ENCODE data around the gene TFDP1. TPM values are rescaled to one million over a fixed set of nuclear protein-coding genes. Genes with fewer than 3 reads are reported as not detected.

The TFDP1 gene
- total and polyA plus RNA-seq, 2 experiments from 2014 or later: 74.8 to 122 TPM

DNA sequence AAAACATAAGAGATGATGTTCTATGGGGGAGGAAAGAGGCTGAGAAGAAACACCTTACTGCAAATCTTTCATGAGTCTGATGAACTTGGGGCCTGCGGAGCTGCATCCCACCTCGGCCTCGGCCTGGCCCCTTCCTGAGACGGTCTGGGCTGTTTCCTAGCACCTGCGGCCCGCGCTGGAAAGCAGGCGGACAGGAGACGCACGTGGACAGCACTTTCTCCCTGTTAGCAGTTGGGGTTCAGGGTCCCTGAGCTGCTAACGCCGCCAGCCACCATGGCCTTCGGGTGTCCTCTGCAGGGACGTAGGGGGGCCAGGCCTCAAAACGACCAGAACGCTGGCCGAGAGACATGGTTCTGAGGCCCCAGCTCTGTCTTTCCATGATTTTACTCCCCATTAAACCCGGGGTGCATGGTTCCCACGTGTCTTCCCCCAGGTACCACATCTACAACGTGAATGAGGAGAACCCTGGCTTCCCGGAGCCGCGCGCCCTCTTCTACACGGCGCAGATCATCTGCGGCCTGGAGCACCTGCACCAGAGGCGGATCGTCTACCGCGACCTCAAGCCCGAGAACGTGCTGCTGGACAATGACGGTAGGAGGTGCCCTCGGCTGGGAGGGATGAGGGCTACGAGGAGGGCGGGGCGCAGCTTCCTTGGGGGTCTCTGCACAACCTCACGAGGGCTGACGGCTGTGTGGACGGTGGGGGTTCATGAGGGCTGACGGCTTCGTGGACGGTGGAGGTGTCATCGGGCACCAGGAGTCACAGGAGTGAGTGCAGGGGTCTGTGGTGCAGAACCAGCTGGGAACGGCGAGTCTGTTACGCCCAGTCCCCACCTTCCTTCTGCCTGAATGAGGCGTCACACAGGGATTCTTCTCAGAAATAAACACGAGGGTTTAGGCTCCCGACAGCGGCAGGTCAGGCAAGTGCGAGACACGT lies 86.8 kb downstream of the TFDP1 start:
- H3K79me2 ChIP-seq (ENCODE audit: insufficient read depth): no peaks in the 10 kb centered on the region

DNA sequence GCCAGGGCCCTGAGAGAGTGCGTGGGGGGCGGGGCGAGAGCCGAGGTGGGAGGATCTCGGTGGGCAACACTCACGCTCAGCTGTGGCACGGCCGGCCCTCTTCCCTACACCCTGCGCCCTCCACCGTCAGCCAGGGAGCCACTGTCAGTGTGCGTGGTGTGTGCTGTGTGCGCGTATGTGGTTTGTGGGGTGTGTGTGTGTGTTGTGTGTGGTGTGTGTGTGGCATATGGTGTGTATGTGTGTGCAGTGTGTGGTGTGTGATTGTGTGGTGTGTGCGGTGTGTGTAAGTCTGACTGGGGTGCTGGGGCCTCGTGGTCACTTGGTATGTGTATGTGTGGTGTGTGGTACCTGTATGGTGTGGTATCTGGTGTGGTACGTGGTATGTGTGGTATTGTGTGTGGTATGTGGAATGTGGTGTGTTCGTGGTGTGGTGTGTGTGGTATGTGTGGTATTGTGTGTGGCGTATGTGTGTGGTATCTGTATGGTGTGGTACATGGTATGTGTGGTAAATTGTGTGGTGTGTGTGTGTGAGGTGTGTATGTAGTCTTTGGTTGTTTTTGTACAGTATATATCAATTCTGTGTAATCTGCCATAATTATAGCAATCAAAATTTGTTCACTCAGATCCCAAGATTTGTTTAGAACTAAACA lies 87.6 kb downstream of the TFDP1 start:
- Histone ChIP-seq H3K79me2 (ENCODE audit: insufficient read depth) (no peaks in the 10 kb centered on the region), H3K36me3 (ENCODE audit: low read depth) (no peaks in the 10 kb centered on the region), H2AFZ (no peak overlapping the region), H3F3A (ENCODE audit: insufficient read depth) (no peaks in the 10 kb centered on the region), H3K4me2 (ENCODE audit: unreplicated experiment) (no peak overlapping the region), H3K27me3 (replicated peaks; ENCODE audit: insufficient read depth) (no peaks in the 10 kb centered on the region), H3K9me2 (ENCODE audit: insufficient read depth) (no peaks in the 10 kb centered on the region), H3K27ac (no peak overlapping the region), H4K20me1 (ENCODE audit: insufficient read depth) (no peaks in the 10 kb centered on the region), H3K9ac (no peak overlapping the region), H3K9me3 (ENCODE audit: low read depth) (no peaks in the 10 kb centered on the region), H3K4me3 (no peak overlapping the region), H3K4me1 (ENCODE audit: insufficient read depth) (no peaks in the 10 kb centered on the region)
- in situ Hi-C loops (cut with MboI): no loop called here
- DNase-seq: no peak
- WGBS, 2 experiments (ENCODE audit: low coverage in 1 of 2, low lambda C conversion rate in 2 of 2, missing lambda C conversion rate in 2 of 2): 76 to 77% methylated on average over 18 of the region's 18 CpGs
- TF ChIP-seq EZH2 (IDR thresholded peaks at IDR 0.05; ENCODE audit: insufficient read depth, poor library complexity, severe bottlenecking) (no peak), EZH2phosphoT487 (IDR thresholded peaks at IDR 0.05; ENCODE audit: insufficient read depth, low read depth) (no peak)

More for the DNA sequence above, 86.8 kb downstream of the TFDP1 start:
- no peak overlapping the region for H3K4me3 ChIP-seq
- H3K4me2 ChIP-seq (ENCODE audit: unreplicated experiment): no peak overlapping the region
- H3K27me3 ChIP-seq (replicated peaks; ENCODE audit: insufficient read depth): no peaks in the 10 kb centered on the region
- in situ Hi-C loops (cut with MboI): no loop called here
- DNase-seq: no peak
- no peaks in the 10 kb centered on the region for H3K9me2 ChIP-seq (ENCODE audit: insufficient read depth)
- no peak overlapping the region for H2AFZ ChIP-seq
- H3F3A ChIP-seq (ENCODE audit: insufficient read depth): no peaks in the 10 kb centered on the region; the same call in 1 of the 2 replicates
- 87 to 88% methylated on average over 44 to 54 of the region's 54 CpGs for WGBS, 2 experiments (ENCODE audit: low coverage in 1 of 2, low lambda C conversion rate in 2 of 2, missing lambda C conversion rate in 2 of 2)
- no peaks in the 10 kb centered on the region for H3K36me3 ChIP-seq (ENCODE audit: low read depth)
- no peak for TF ChIP-seq EZH2phosphoT487 (IDR thresholded peaks at IDR 0.05; ENCODE audit: insufficient read depth, low read depth)
- no peak for TF ChIP-seq EZH2 (IDR thresholded peaks at IDR 0.05; ENCODE audit: insufficient read depth, poor library complexity, severe bottlenecking)
- no peaks in the 10 kb centered on the region for H3K9me3 ChIP-seq (ENCODE audit: low read depth)
- H3K9ac ChIP-seq: no peak overlapping the region
- H3K4me1 ChIP-seq (ENCODE audit: insufficient read depth): no peaks in the 10 kb centered on the region
- no peaks in the 10 kb centered on the region for H4K20me1 ChIP-seq (ENCODE audit: insufficient read depth)
- no peak overlapping the region for H3K27ac ChIP-seq

Other genes starting within 250 kb of the TFDP1 start
- not detected in 2 replicates for gene GRTP1, start 220.6 kb upstream of the TFDP1 start, total RNA-seq (2014; rRNA removed; shearing (Covaris generic))
- 0.18 TPM in 1 of 2 replicates, not detected in the other for gene GRTP1, start 220.6 kb upstream of the TFDP1 start, polyA plus RNA-seq (2016; fragmentation: Nextera tagmentation; extraction: Ambion mirVana)
- gene ADPRHL1, start 131.3 kb upstream of the TFDP1 start, total RNA-seq (2014; rRNA removed; shearing (Covaris generic)): 1.4 and 2.2 TPM in 2 replicates
- 1.6 and 1.8 TPM in 2 replicates for gene ADPRHL1, start 131.3 kb upstream of the TFDP1 start, polyA plus RNA-seq (2016; fragmentation: Nextera tagmentation; extraction: Ambion mirVana)
- gene DCUN1D2, start 94.0 kb upstream of the TFDP1 start, total RNA-seq (2014; rRNA removed; shearing (Covaris generic)): 9.9 and 22.1 TPM in 2 replicates
- gene DCUN1D2, start 94.0 kb upstream of the TFDP1 start, polyA plus RNA-seq (2016; fragmentation: Nextera tagmentation; extraction: Ambion mirVana): 7.2 and 11.1 TPM in 2 replicates
- gene ATP4B, start 73.4 kb downstream of the TFDP1 start, total RNA-seq (2014; rRNA removed; shearing (Covaris generic)): not detected in 2 replicates
- not detected in 2 replicates for gene ATP4B, start 73.4 kb downstream of the TFDP1 start, polyA plus RNA-seq (2016; fragmentation: Nextera tagmentation; extraction: Ambion mirVana)
- gene GRK1, start 82.5 kb downstream of the TFDP1 start, total RNA-seq (2014; rRNA removed; shearing (Covaris generic)): not detected in 2 replicates
- not detected in 2 replicates for gene GRK1, start 82.5 kb downstream of the TFDP1 start, polyA plus RNA-seq (2016; fragmentation: Nextera tagmentation; extraction: Ambion mirVana)
- 7.7 TPM in 1 of 2 replicates, not detected in the other for gene TMEM255B, start 174.5 kb downstream of the TFDP1 start, total RNA-seq (2014; rRNA removed; shearing (Covaris generic))
- 6.8 and 8.2 TPM in 2 replicates for gene TMEM255B, start 174.5 kb downstream of the TFDP1 start, polyA plus RNA-seq (2016; fragmentation: Nextera tagmentation; extraction: Ambion mirVana)